Keratinocyte (primary cell): Measurements from ENCODE around the gene ROPN1.

Source experiments
- CTCF ChIP-seq, 3 experiments: IDR thresholded peaks in 1 of 3; conservative IDR thresholded peaks in 1 of 3; optimal IDR thresholded peaks in 1 of 3; 2 replicates in 2 of 3; 3 replicates in 1 of 3; pipeline versions ENCODE3 to v1.5.1; 2011; ENCODE audit warnings: low read length in 3 of 3, mild to moderate bottlenecking in 3 of 3, moderate library complexity in 2 of 3, control low read depth in 1 of 3, inconsistent platforms in 1 of 3; ENCODE audit not compliant: insufficient read depth in 2 of 3; ENCODE audit errors: extremely low read depth in 1 of 3
- EZH2 ChIP-seq: IDR thresholded peaks from one replicate; pipeline ENCODE4 v1.6.1; 2012; ENCODE audit warnings: inconsistent platforms, mild to moderate bottlenecking, low read length, moderate library complexity

GRCh38 chr3:124007186-124007585 lies 15.3 kb upstream of the ROPN1 start:
- TF ChIP-seq CTCF (optimal IDR thresholded peaks at IDR 0.05 in 1 of 3, IDR thresholded peaks at IDR 0.05 in 1 of 3, conservative IDR thresholded peaks at IDR 0.05 in 1 of 3; ENCODE audit: extremely low read depth in 1 of 3, insufficient read depth in 2 of 3, low read length in 3 of 3), result no peak
- no peak for TF ChIP-seq EZH2
